Activated naive CD4-positive, alpha-beta T cell treated with anti-CD3 and anti-CD28 coated beads, Interleukin-2, amount 10 ng/mL, durations not matched to agents 7 days and 5 days (primary cell): ENCODE measurements around the gene SORCS2.

Source experiments
- CTCF ChIA-PET: fragments of 350-600 bp; sonication (Branson Sonifier 250); formaldehyde crosslinking; loops from one replicate; lab custom pipeline; 2021; ENCODE audit warnings: antibody characterized with exemption; lab: Charles Lee
- DNase-seq: peaks from one replicate; pipeline ENCODE4 v3.0.0-alpha.2; 2020
- H3K27ac Mint-ChIP-seq: one replicate; pipeline ENCODE4 v1.8.0; 2021; ENCODE audit warnings: mild to moderate bottlenecking, moderate library complexity, mixed read lengths
- H3K27me3 Mint-ChIP-seq: one replicate; pipeline ENCODE4 v1.8.0; 2021; ENCODE audit warnings: mild to moderate bottlenecking, mixed read lengths
- H3K36me3 Mint-ChIP-seq: one replicate; pipeline ENCODE4 v1.8.0; 2021; ENCODE audit warnings: mixed read lengths
- H3K4me1 Mint-ChIP-seq: one replicate; pipeline ENCODE4 v1.8.0; 2021; ENCODE audit warnings: mixed read lengths
- H3K4me3 Mint-ChIP-seq: one replicate; pipeline ENCODE4 v1.8.0; 2021; ENCODE audit warnings: mild to moderate bottlenecking, moderate library complexity, mixed read lengths
- H3K9me3 Mint-ChIP-seq: one replicate; pipeline ENCODE4 v1.8.0; 2021; ENCODE audit warnings: mixed read lengths

The SORCS2 gene

GRCh38 chr4:7252510-7253340, 60.4 kb downstream of the SORCS2 start:
- CTCF ChIA-PET = no interaction called here
- Mint-ChIP-seq H3K4me3 (no peak overlapping the region), H3K27ac (no peak overlapping the region), H3K36me3 (no peaks in the 10 kb centered on the region), H3K9me3 (no peaks in the 10 kb centered on the region), H3K4me1 (no peaks in the 10 kb centered on the region), H3K27me3 (peaks cover 25% of the 10 kb centered on the region)
- no peak for DNase-seq

- DNase-seq = no peak
- H3K4me1 Mint-ChIP-seq = no peaks in the 10 kb centered on the region
- no peaks in the 10 kb centered on the region for H3K9me3 Mint-ChIP-seq
- H3K36me3 Mint-ChIP-seq = no peaks in the 10 kb centered on the region
- H3K27ac Mint-ChIP-seq = no peak overlapping the region
- H3K4me3 Mint-ChIP-seq = no peak overlapping the region
- CTCF ChIA-PET = no interaction called here
- H3K27me3 Mint-ChIP-seq = peaks cover 25% of the 10 kb centered on the region
These were observed 61.0 kb downstream of the SORCS2 start for GRCh38 chr4:7253341-7253700.

- H3K27me3 Mint-ChIP-seq = peaks cover 23% of the 10 kb centered on the region
- no peaks in the 10 kb centered on the region for H3K36me3 Mint-ChIP-seq
- no peaks in the 10 kb centered on the region for H3K9me3 Mint-ChIP-seq
- no peaks in the 10 kb centered on the region for H3K4me1 Mint-ChIP-seq
- H3K27ac Mint-ChIP-seq = no peak overlapping the region
- no peak overlapping the region for H3K4me3 Mint-ChIP-seq
- no peak for DNase-seq
- CTCF ChIA-PET = no interaction called here
These were observed 61.5 kb downstream of the SORCS2 start for GRCh38 chr4:7253837-7254236.

GRCh38 chr4:7254736-7255487, 62.6 kb downstream of the SORCS2 start:
- Mint-ChIP-seq H3K4me3 (no peak overlapping the region), H3K27me3 (peaks cover 18% of the 10 kb centered on the region), H3K4me1 (no peaks in the 10 kb centered on the region), H3K27ac (no peak overlapping the region), H3K9me3 (no peaks in the 10 kb centered on the region), H3K36me3 (no peaks in the 10 kb centered on the region)
- CTCF ChIA-PET = no interaction called here
- no peak for DNase-seq

- H3K36me3 Mint-ChIP-seq = no peaks in the 10 kb centered on the region
- no peak overlapping the region for H3K27ac Mint-ChIP-seq
- no peak for DNase-seq
- no peak overlapping the region for H3K4me3 Mint-ChIP-seq
- H3K9me3 Mint-ChIP-seq = no peaks in the 10 kb centered on the region
- no peaks in the 10 kb centered on the region for H3K4me1 Mint-ChIP-seq
- CTCF ChIA-PET = no interaction called here
- H3K27me3 Mint-ChIP-seq = peaks cover 18% of the 10 kb centered on the region
These were observed 63.1 kb downstream of the SORCS2 start for GRCh38 chr4:7255488-7255881.

GRCh38 chr4:7255996-7256395, 63.7 kb downstream of the SORCS2 start:
- H3K4me3 Mint-ChIP-seq = no peak overlapping the region
- no peak overlapping the region for H3K27ac Mint-ChIP-seq
- no peaks in the 10 kb centered on the region for H3K36me3 Mint-ChIP-seq
- no peaks in the 10 kb centered on the region for H3K4me1 Mint-ChIP-seq
- no peaks in the 10 kb centered on the region for H3K9me3 Mint-ChIP-seq
- H3K27me3 Mint-ChIP-seq = peaks cover 18% of the 10 kb centered on the region
- no peak for DNase-seq
- CTCF ChIA-PET = no interaction called here

GRCh38 chr4:7256984-7257810, 64.9 kb downstream of the SORCS2 start:
- DNase-seq = no peak
- CTCF ChIA-PET = no interaction called here
- peaks cover 10% of the 10 kb centered on the region for H3K27me3 Mint-ChIP-seq
- no peaks in the 10 kb centered on the region for H3K9me3 Mint-ChIP-seq
- H3K4me1 Mint-ChIP-seq = no peaks in the 10 kb centered on the region
- no peaks in the 10 kb centered on the region for H3K36me3 Mint-ChIP-seq
- H3K27ac Mint-ChIP-seq = no peak overlapping the region
- H3K4me3 Mint-ChIP-seq = no peak overlapping the region

- Mint-ChIP-seq H3K9me3 (no peaks in the 10 kb centered on the region), H3K4me1 (no peaks in the 10 kb centered on the region), H3K27me3 (no peaks in the 10 kb centered on the region), H3K27ac (no peak overlapping the region), H3K36me3 (no peaks in the 10 kb centered on the region), H3K4me3 (no peak overlapping the region)
- CTCF ChIA-PET = no interaction called here
- DNase-seq = no peak
These were observed 66.7 kb downstream of the SORCS2 start for GRCh38 chr4:7259039-7259438.

- no peaks in the 10 kb centered on the region for H3K36me3 Mint-ChIP-seq
- H3K9me3 Mint-ChIP-seq = no peaks in the 10 kb centered on the region
- CTCF ChIA-PET = no interaction called here
- no peaks in the 10 kb centered on the region for H3K4me1 Mint-ChIP-seq
- no peak overlapping the region for H3K27ac Mint-ChIP-seq
- no peak overlapping the region for H3K4me3 Mint-ChIP-seq
- no peak for DNase-seq
- H3K27me3 Mint-ChIP-seq = no peaks in the 10 kb centered on the region
These were observed 68.2 kb downstream of the SORCS2 start for GRCh38 chr4:7260569-7260968.

- no peaks in the 10 kb centered on the region for H3K9me3 Mint-ChIP-seq
- H3K4me3 Mint-ChIP-seq = no peak overlapping the region
- H3K27ac Mint-ChIP-seq = no peak overlapping the region
- no peak for DNase-seq
- no peaks in the 10 kb centered on the region for H3K27me3 Mint-ChIP-seq
- H3K4me1 Mint-ChIP-seq = no peaks in the 10 kb centered on the region
- CTCF ChIA-PET = no interaction called here
- H3K36me3 Mint-ChIP-seq = no peaks in the 10 kb centered on the region
These were observed 68.7 kb downstream of the SORCS2 start for GRCh38 chr4:7261087-7261486.

- DNase-seq = no peak
- Mint-ChIP-seq H3K4me3 (no peak overlapping the region), H3K27ac (no peak overlapping the region), H3K36me3 (no peaks in the 10 kb centered on the region), H3K27me3 (no peaks in the 10 kb centered on the region), H3K9me3 (no peaks in the 10 kb centered on the region), H3K4me1 (no peaks in the 10 kb centered on the region)
- CTCF ChIA-PET = no interaction called here
These were observed 69.2 kb downstream of the SORCS2 start for GRCh38 chr4:7261536-7261935.

- no peaks in the 10 kb centered on the region for H3K36me3 Mint-ChIP-seq
- no peak overlapping the region for H3K4me3 Mint-ChIP-seq
- no peaks in the 10 kb centered on the region for H3K9me3 Mint-ChIP-seq
- H3K4me1 Mint-ChIP-seq = no peaks in the 10 kb centered on the region
- H3K27me3 Mint-ChIP-seq = no peaks in the 10 kb centered on the region
- no peak overlapping the region for H3K27ac Mint-ChIP-seq
- CTCF ChIA-PET = no interaction called here
- DNase-seq = no peak
These were observed 69.8 kb downstream of the SORCS2 start for GRCh38 chr4:7262134-7262533.

- CTCF ChIA-PET = no interaction called here
- Mint-ChIP-seq H3K36me3 (no peaks in the 10 kb centered on the region), H3K27ac (no peak overlapping the region), H3K4me3 (no peak overlapping the region), H3K9me3 (no peaks in the 10 kb centered on the region), H3K27me3 (no peaks in the 10 kb centered on the region), H3K4me1 (no peaks in the 10 kb centered on the region)
- no peak for DNase-seq
These were observed 70.8 kb downstream of the SORCS2 start for GRCh38 chr4:7263166-7263565.

GRCh38 chr4:7264694-7265093, 72.4 kb downstream of the SORCS2 start:
- Mint-ChIP-seq H3K36me3 (no peaks in the 10 kb centered on the region), H3K27ac (no peak overlapping the region), H3K27me3 (no peaks in the 10 kb centered on the region), H3K4me3 (no peak overlapping the region), H3K9me3 (no peaks in the 10 kb centered on the region), H3K4me1 (no peaks in the 10 kb centered on the region)
- CTCF ChIA-PET = no interaction called here
- no peak for DNase-seq
